Stromal cell of bone marrow (primary cell): ENCODE data around the gene CTDSPL.

Experiments
- DNase-seq: peaks from one replicate; pipeline ENCODE4 v3.0.0-alpha.2; 2012; ENCODE audit warnings: low read depth

CTDSPL gene

GRCh38 chr3:37943631-37944314 lies 82.1 kb downstream of the CTDSPL start:
- no peak for DNase-seq

DNA sequence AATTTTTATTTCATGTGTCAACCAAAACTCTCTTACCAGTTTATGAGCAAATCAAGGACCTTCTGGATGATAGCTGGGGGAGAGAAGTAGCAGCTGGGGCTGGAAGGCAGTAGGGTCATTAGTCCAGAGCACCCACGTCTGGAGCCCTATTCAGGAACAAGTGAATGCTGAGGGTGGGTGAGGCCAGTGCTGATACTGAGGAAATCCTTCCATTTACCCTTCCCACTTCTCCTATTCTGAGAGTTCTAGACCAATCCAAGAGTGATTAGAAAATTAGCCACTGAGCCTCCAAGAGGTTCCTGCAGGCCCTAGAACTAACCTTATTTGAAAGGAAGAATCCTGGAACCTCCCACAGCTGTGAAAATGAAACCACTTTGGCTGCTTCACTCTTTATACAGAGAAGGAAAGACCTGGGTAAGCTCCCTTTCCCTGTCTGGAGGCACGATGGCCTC lies 82.7 kb downstream of the CTDSPL start:
- DNase-seq: no peak

- DNase-seq: no peak
Measured at GRCh38 chr3:37945156-37945806, 83.6 kb downstream of the CTDSPL start.

GRCh38 chr3:37945807-37946530 lies 84.3 kb downstream of the CTDSPL start:
- no peak for DNase-seq

GRCh38 chr3:37946531-37946889 lies 84.8 kb downstream of the CTDSPL start:
- DNase-seq: no peak

- no peak for DNase-seq
Measured at GRCh38 chr3:37949866-37950265, 88.2 kb downstream of the CTDSPL start.

GRCh38 chr3:37952564-37952963 lies 90.9 kb downstream of the CTDSPL start:
- DNase-seq: no peak

DNA sequence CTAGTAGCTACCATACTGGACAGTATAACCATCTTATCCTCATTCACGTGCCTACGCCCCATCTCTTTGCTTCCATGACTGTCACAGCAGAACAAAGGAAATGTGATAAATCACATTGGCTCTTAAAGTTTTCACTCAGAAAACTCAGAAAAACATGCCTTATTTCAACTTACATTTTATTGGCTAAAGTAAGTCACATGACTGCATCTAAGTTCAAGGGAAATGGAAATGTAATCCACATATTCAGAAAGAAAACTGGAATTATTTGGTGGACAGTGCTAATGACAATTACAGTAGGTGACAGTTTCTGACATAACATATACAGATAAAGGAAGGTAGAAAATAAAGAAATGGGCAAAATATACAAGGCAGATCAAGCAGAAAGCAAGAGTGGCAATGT lies 91.5 kb downstream of the CTDSPL start:
- no peak for DNase-seq

DNA sequence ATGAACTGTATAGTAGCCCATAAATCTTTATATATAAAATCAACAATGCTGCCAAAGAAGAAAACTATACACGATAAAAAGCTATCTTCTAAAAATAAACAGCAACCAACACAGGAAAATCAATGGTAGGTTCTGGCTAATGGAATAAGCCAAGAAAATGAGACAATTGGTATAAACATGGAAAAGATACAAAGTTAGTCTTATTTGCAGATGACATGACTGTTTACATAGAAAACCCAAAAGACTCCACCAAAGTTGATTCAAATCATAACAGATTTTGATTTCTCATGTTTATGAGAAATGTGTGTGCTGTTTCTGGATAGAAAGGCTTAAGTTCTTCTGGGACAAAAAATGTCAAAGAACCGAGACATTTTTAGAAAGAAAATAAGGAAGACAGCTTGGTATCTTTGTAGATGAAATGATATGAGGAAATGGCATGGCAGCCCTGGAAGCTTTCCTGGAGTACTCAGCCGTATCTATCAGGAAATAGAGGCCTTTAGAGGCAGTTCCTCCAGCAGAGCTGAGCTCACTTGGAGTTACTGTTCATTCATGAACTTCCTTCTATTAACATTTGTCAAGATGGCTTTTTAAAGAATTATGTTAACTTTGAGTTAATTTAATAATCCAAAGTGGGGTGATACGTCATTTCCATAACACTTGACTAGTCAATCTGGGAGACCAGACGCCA lies 92.2 kb downstream of the CTDSPL start:
- no peak for DNase-seq

DNA sequence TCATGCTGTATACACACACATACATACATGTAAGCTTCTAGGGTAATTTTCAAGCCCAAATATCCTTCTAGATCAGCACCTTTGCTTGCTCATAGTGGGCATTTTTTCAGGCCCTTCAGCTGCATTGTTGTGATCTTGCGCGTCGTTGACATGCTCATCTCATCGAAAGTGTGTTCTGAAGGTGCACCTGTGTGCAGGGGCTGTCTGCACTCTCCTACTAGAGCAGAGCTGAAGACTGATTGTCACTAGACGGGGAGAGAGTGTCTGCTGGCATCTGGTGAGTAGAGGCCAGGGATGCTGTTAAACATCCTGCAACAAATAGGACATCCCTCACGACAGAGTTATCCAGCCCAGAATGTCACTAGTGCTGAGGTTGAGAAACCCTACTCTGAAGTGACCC lies 93.2 kb downstream of the CTDSPL start:
- DNase-seq: no peak

DNA sequence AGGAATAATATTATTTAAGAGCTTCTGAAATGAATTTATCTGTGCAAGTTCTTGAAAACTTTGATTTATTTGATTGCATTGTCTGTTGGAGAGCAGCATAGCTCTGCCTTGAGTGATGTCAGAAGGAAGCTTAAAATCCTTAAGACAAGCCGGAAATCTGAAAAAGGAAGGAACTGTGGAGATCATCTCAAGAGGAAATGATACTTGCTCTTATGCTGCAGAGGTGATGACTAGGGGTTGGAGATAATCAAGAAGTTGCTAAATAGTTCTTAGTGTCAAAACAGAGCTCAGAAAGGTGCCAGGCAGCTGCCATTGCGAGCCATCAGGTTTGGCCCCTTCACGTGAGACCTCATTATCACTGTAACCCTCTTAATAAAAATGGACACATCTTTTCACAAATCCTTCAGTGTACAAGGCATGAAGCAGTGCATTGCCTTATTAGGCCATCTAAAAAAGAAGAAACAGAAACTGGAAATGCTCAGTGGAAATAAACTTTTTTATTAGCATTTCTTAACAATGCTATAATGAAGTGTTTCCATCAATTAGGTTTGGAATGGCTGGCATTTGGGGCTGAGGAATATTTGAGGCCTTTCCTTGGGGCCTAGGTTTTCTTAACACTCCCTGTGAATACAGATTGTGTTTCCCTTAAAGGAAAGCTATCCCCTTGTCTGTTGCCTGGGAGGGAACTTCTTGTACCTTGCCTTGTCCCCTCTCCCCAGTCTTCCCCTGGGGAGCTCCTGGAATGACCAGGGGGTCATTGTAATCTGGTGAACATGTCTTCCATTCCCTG lies 94.4 kb downstream of the CTDSPL start:
- DNase-seq: no peak

- DNase-seq: no peak
Measured at GRCh38 chr3:37956723-37957538, 95.3 kb downstream of the CTDSPL start.

GRCh38 chr3:37957539-37957936 lies 95.9 kb downstream of the CTDSPL start:
- no peak for DNase-seq

GRCh38 chr3:37961622-37962431 lies 100.1 kb downstream of the CTDSPL start:
- no peak for DNase-seq

GRCh38 chr3:37963016-37963415 lies 101.3 kb downstream of the CTDSPL start:
- DNase-seq: no peak

DNA sequence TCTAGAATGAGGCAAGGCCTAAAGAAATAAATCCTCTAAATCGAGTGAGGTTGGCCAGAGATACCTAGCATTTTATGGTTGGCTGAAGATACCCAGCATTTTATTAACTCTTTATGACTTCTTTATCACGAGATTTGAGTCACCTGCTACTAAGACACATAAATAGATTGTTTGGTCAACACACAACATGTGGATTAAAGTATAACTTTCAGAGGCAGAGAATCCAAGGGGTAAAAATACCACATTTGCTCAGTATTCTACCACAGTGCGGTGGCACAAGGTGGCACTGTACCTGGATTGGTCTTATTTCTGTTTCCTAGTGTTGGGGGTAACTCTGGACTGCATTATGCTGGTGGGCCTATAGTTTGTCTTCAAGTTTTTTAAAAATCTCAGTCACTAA lies 102.0 kb downstream of the CTDSPL start:
- DNase-seq: no peak

DNA sequence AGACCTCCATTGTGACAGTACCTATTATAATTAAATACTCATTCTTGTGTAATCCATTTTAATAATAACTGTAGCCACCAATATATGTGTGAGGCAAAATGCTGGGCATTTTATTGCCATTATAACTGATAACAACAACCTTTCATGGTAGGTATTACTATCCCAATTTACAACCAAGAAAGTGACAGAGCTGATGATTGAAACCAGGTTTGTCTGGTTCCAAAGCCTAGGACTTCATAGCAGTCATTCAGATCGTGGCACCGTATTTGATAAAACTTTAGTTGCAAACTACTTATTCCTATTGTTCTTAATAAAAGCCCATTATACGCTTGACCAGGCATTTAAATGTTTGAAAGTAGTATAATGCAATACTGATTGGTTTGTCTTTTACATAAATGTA lies 102.5 kb downstream of the CTDSPL start:
- DNase-seq: no peak

GRCh38 chr3:37964716-37965115 lies 103.0 kb downstream of the CTDSPL start:
- DNase-seq: no peak

- DNase-seq: no peak
Measured at GRCh38 chr3:37967260-37967881, 105.7 kb downstream of the CTDSPL start.

GRCh38 chr3:37968199-37968598 lies 106.5 kb downstream of the CTDSPL start:
- no peak for DNase-seq
